NB4 (cell line): Measurements from ENCODE around the gene ABO.
A peak's percentile ranks its signal among the peaks of the same experiment; 100 is the strongest.
"Not testable (repeated sequence)": the region's sequence is repeated elsewhere in the genome, so short reads cannot be mapped to it uniquely, and the experiment has no call there.

ENCODE experiments used
- DNase-seq: peaks from one replicate; pipeline ENCODE4 v3.0.0; 2010; ENCODE audit warnings: low read depth
- H3K4me3 ChIP-seq: one replicate; pipeline ENCODE4 v1.5.1; 2011; ENCODE audit warnings: mild to moderate bottlenecking, low read depth, low read length, moderate library complexity
- MYC ChIP-seq: IDR thresholded peaks from 2 replicates; pipeline ENCODE4 v1.6.1; 2011; ENCODE audit warnings: low read depth, low read length
- POLR2A ChIP-seq: IDR thresholded peaks from 2 replicates; pipeline ENCODE4 v1.6.1; 2011; ENCODE audit warnings: mild to moderate bottlenecking; ENCODE audit not compliant: insufficient read length; ENCODE audit errors: extremely low read depth
- TF ChIP-seq, protein P1 (sequence below): IDR thresholded peaks from 2 replicates; pipeline ENCODE4 v1.6.1; 2011; ENCODE audit warnings: low read depth, low read length
- TF ChIP-seq, protein P2 (sequence below): IDR thresholded peaks from one replicate; pipeline ENCODE4 v1.5.1; 2012; ENCODE audit warnings: low read depth, low read length

Gene ABO

DNA sequence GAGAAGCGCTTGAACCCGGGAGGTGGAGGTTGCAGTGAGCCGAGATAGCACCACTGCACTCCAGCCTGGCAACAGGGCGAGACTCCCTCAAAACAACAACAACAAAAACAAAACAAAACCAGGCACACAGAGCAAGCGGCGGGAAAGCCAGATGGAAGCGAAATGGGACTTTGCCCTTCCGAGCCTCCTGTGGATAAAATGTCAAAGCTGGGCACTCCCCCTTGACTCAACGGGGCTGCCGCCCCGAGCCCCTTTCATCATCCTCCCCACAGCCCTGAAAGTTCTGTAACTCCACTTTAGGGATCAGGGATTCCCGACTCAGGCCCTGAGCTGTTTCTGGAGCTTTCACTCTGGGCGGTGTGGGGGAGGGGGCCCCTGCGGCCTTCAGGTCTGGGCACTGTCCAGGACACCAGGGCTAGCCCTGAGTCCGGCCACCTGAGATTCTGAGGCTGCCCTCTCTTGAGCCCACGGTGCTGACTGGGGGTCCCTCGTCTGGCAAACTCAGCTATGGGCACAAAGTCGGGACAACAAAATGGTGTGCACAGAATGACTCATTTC lies 35.4 kb downstream of the ABO start:
- TF ChIP-seq, protein P1, sequence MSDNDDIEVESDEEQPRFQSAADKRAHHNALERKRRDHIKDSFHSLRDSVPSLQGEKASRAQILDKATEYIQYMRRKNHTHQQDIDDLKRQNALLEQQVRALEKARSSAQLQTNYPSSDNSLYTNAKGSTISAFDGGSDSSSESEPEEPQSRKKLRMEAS = no peak
- TF ChIP-seq MYC (no peak), POLR2A (no peak)
- TF ChIP-seq, protein P2, sequence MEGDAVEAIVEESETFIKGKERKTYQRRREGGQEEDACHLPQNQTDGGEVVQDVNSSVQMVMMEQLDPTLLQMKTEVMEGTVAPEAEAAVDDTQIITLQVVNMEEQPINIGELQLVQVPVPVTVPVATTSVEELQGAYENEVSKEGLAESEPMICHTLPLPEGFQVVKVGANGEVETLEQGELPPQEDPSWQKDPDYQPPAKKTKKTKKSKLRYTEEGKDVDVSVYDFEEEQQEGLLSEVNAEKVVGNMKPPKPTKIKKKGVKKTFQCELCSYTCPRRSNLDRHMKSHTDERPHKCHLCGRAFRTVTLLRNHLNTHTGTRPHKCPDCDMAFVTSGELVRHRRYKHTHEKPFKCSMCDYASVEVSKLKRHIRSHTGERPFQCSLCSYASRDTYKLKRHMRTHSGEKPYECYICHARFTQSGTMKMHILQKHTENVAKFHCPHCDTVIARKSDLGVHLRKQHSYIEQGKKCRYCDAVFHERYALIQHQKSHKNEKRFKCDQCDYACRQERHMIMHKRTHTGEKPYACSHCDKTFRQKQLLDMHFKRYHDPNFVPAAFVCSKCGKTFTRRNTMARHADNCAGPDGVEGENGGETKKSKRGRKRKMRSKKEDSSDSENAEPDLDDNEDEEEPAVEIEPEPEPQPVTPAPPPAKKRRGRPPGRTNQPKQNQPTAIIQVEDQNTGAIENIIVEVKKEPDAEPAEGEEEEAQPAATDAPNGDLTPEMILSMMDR = no peak
- H3K4me3 ChIP-seq = no peak overlapping the region
- no peak for DNase-seq

DNA sequence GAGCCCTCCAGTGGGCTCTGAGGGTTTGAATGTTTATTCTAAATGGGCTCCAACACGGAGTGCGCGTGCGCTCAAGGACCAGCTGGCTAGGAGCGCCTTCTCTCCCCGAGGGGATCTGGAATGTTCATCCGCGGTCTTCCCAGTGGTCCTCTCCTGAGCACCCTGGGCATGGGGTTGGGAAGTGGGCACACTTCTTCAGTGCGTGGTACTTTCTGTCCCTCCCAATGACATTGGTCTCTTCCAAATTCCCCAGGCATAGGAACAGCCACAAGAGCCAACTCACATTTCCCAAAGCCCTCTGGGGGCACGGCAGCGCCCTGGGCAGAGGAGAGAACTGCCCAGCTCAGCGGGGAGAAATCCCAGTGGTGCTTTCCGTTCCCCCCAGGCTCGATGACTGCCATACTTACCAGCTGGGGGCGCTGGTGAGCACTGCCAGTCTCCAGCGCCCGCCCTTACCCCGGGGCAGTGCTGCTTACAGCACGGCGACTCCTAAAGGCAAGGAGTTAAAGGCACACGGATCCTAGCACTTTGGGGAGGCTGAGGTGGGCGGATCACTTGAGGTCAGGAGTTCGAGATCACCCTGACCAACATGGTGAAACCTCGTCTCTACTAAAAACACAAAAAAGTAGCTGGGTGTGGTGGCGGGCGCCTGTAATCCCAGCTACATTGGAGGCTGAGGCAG lies 36.0 kb downstream of the ABO start:
- no peak for TF ChIP-seq POLR2A
- TF ChIP-seq, protein P2 = peak; percentile 78
- peak; percentile 75 for DNase-seq
- no peak overlapping the region for H3K4me3 ChIP-seq

DNA sequence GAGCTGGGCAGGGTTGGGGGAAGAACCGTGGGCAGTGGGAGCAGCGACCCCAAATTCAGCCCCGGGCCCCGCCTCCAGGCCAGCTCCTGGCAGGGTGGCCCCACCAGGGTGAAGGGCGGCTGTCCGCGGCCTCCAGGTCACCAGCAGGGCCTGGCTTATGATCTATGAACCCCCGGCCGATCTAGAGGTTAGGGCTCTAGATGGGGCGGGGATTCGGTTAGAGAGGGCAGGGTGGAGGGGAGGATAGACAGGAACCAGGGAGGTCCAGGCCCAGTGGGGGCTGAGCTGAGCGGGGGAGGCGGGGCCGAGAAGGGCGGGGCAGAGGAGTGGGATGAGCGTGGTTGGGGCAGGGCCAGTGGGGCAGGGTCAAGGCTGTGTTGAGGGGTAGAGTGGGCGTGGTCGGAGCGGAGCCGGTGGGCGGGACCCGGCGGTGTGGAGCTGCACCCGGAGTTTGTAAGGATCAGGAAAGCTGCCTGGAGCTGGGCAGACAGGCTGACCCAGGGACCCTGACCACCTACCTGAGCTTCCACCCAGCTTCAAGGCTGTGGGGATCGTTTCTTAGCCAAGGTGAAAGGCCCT lies 36.6 kb downstream of the ABO start:
- TF ChIP-seq POLR2A (no peak), MYC (no peak)
- TF ChIP-seq, protein P2 = no peak
- TF ChIP-seq, protein P1 = no peak
- DNase-seq = peak; percentile 25
- no peak overlapping the region for H3K4me3 ChIP-seq

DNA sequence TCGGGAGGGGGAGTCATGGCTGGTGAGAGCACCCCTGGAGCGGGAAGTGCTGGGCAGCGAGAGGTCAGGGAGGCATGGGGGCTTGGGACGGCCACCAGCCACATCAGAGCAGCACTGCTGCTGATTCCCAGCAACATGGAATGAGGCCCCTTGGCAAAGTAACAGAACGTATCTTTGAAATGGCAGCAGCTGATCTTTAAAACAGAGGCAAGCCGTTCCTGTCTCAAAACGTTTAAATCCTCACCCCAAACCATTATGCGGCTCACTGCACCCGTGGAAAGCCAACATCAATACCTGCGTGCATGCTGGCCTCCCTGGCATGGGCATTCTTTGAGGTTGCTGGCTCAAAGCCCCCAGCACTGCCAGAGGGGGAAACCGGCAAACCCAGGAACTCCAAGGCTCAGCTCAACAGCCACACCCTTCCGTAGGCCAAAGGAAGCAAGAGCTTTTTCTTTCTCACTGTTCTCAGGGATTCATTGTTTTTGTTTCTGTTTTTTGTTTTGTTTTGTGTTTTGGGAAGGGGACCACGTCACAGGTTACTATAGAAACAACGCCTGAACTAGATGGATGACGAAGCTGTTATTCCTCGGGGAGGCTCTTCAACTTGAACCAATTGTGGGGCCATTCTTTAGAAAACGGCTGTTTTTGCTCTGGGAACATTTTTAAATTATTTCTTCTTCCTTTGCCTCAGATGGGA lies 37.8 kb downstream of the ABO start:
- TF ChIP-seq MYC = no peak
- no peak for TF ChIP-seq POLR2A
- TF ChIP-seq, protein P2 = no peak
- TF ChIP-seq, protein P1 = no peak
- no peak overlapping the region for H3K4me3 ChIP-seq
- DNase-seq = no peak

DNA sequence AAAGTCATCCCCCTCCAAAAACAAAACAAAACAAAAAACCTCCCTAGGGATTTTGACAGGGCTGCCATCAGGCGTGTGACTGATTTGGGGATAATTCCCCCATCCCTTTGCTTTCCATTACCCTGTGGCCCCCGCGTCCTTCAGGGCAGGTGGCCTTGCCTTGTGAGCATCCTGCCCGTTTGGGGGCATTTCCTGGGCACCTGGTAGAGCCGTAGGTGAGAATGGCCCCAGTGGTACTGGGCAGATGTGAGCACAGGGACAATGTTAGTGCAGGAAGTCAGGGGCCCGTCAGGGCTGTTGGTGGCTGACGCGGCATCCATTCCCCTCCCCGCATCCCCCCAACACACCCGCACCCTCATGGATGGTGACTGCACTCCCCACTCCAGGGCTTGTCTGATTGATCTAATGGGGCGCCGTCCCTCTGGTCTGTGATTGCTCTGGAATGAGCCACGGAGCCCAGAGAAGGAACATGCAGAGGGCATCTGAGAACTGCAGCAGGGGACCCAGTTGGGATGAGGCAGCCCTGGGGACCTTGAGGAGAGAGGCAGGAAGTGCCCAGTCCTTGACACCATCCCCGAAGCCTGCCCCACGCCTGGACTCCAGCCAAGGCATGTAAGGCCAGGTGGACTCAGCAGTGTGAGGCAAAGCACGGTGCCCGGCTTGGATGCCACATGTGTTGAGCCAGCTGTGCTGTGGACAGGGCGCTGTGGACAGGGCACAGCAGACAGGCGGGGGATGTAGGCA lies 38.5 kb downstream of the ABO start:
- not testable (repeated sequence) for H3K4me3 ChIP-seq, DNase-seq

DNA sequence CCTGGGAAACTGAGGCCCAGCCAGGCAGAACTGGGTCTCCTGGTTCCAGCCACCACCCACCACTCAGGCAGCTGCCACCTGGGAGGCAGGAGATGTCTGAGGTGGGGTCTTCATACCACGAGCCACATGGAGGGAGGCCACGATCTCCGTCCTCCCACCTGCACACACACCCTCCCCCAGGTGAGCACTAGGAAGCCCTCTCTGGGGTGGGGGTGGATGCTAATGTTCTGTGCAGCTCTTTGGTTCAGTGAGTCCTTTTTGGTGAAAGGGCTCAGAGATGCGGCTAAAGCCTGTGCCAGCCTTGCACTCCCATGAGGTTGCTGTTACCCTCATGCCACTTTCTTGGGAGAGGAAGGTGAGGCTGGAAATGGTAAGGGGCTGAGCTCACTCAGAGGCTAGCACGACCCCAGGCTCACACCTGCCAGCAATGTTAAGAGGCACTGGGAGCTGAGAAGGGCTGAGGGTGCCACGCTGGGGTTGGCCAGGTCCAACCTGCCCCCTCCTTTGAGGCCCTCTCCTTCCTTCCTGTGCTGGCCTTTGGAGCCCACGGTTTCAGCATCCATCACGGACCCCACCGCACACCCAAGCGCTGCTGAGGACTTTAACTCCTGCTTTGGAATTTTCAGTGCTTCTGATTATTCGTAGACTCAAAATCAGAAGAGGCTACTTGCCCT lies 39.3 kb downstream of the ABO start:
- no peak overlapping the region for H3K4me3 ChIP-seq
- TF ChIP-seq, protein P2 = no peak
- TF ChIP-seq MYC = no peak
- TF ChIP-seq POLR2A = no peak
- TF ChIP-seq, protein P1 = no peak
- no peak for DNase-seq
